SU-DHL-6 (cell line): ENCODE data around the gene ADRB1.

Experiments
- H2AFZ ChIP-seq: fragments of 200-600 bp; sonication (generic); 2 replicates; pipeline ENCODE4 v1.6.1; 2014; ENCODE audit warnings: low read depth, mild to moderate bottlenecking, moderate library complexity, mixed read lengths, antibody characterized with exemption, low read length; ENCODE audit not compliant: severe bottlenecking
- H3F3A ChIP-seq: fragments of 200-600 bp; shearing (Covaris generic); 2 replicates; pipeline ENCODE4 v1.6.0; 2016; ENCODE audit warnings: antibody characterized with exemption, mild to moderate bottlenecking; ENCODE audit not compliant: insufficient read depth
- H3K27ac ChIP-seq: fragments of 200-600 bp; sonication (generic); 2 replicates; pipeline ENCODE4 v1.5.1; 2016; ENCODE audit warnings: low read depth, mild to moderate bottlenecking, low read length, moderate library complexity, mixed read lengths
- H3K27me3 ChIP-seq: fragments of 200-600 bp; sonication (generic), shearing (Covaris generic); 2 replicates; pipeline ENCODE4 v1.6.0; 2014; ENCODE audit warnings: mild to moderate bottlenecking, low read length
- H3K36me3 ChIP-seq: fragments of 200-600 bp; sonication (generic); 2 replicates; pipeline ENCODE4 v1.6.1; 2014; ENCODE audit warnings: mild to moderate bottlenecking, low read length, mixed read lengths
- H3K4me2 ChIP-seq: fragments of 300-600, 200-600 bp; shearing (Covaris generic), sonication (generic); 2 replicates; pipeline ENCODE4 v1.6.0; 2014; ENCODE audit warnings: low read length, low read depth, mild to moderate bottlenecking; ENCODE audit not compliant: poor library complexity, severe bottlenecking
- H3K4me3 ChIP-seq: fragments of 200-600 bp; sonication (generic); 2 replicates; pipeline ENCODE4 v1.5.1; 2014; ENCODE audit warnings: antibody characterized with exemption, low read length, mild to moderate bottlenecking, mixed read lengths; ENCODE audit not compliant: insufficient read depth, poor library complexity, severe bottlenecking
- H3K79me2 ChIP-seq: fragments of 200-600 bp; sonication (generic); 2 replicates; pipeline ENCODE4 v1.6.1; 2014; ENCODE audit warnings: mild to moderate bottlenecking, low read length, moderate library complexity; ENCODE audit not compliant: insufficient read depth
- H3K9ac ChIP-seq: fragments of 200-600 bp; sonication (generic); 2 replicates; pipeline ENCODE4 v1.7.0; 2014; ENCODE audit warnings: mild to moderate bottlenecking, low read length
- H3K9me2 ChIP-seq: fragments of 200-600 bp; sonication (generic); replicated peaks from 2 replicates; pipeline ENCODE4 v1.6.1; 2014; ENCODE audit warnings: low read length; ENCODE audit not compliant: insufficient read depth
- H3K9me3 ChIP-seq: fragments of 200-600 bp; sonication (generic); 2 replicates; pipeline ENCODE4 v1.6.1; 2014; ENCODE audit warnings: low read length, mixed read lengths; ENCODE audit not compliant: insufficient read depth
- H4K20me1 ChIP-seq: fragments of 200-600 bp; sonication (generic); 2 replicates; pipeline ENCODE4 v1.6.1; 2014; ENCODE audit warnings: low read depth, mild to moderate bottlenecking, antibody characterized with exemption, low read length, moderate library complexity, mixed read lengths
- EZH2phosphoT487 ChIP-seq: fragments of 200-600 bp; sonication (generic), shearing (Covaris generic); conservative IDR thresholded peaks from 2 replicates; pipeline ENCODE4 v1.6.1; 2018; ENCODE audit warnings: mild to moderate bottlenecking, antibody characterized with exemption, low read length, moderate library complexity, mixed read lengths
- TF ChIP-seq, protein P1 (sequence below): fragments of 200-600 bp; sonication (generic); IDR thresholded peaks from one replicate; pipeline ENCODE4 v1.5.1; 2017; ENCODE audit warnings: antibody characterized with exemption, mild to moderate bottlenecking, low read length, moderate library complexity; ENCODE audit not compliant: insufficient read depth, poor library complexity, severe bottlenecking

The ADRB1 gene

DNA sequence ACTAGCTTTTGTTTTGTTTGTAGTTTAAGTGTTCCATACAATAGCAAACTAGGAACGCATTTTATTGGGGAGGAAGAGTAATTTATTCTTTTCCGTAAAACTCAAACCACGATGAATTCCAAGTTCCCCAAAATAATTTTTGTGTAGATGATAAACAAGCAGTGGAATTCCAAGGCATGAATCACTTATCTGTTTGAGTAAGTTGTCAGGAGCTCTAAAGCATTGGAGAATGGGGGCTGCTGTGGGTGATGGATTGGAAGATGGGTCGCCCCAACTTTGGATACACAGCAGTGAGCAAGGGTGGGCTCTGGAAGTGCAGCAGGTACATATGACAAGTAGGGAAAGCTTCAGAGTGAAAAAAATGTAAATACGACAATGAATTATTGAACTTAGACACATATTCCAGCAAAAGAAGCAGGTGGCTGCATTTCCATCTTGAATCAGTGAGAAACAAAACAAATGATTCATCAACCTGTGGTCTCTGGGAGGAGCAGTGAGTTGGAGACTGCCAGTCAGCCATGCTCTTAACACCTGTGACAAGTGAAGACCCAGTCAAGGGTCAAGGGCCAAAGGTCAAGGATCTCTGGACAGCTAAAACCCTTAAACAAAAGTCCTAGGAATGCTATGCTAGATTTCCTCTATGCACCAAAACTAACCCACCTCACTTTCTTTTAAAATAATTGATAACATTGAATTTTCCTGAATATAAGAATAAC lies 34.2 kb upstream of the ADRB1 start:
- no peaks in the 10 kb centered on the region for H3K79me2 ChIP-seq
- no peak overlapping the region for H3K27ac ChIP-seq
- H3F3A ChIP-seq = no peaks in the 10 kb centered on the region
- H3K9ac ChIP-seq = no peak overlapping the region
- no peak for TF ChIP-seq EZH2phosphoT487
- TF ChIP-seq, protein P1, sequence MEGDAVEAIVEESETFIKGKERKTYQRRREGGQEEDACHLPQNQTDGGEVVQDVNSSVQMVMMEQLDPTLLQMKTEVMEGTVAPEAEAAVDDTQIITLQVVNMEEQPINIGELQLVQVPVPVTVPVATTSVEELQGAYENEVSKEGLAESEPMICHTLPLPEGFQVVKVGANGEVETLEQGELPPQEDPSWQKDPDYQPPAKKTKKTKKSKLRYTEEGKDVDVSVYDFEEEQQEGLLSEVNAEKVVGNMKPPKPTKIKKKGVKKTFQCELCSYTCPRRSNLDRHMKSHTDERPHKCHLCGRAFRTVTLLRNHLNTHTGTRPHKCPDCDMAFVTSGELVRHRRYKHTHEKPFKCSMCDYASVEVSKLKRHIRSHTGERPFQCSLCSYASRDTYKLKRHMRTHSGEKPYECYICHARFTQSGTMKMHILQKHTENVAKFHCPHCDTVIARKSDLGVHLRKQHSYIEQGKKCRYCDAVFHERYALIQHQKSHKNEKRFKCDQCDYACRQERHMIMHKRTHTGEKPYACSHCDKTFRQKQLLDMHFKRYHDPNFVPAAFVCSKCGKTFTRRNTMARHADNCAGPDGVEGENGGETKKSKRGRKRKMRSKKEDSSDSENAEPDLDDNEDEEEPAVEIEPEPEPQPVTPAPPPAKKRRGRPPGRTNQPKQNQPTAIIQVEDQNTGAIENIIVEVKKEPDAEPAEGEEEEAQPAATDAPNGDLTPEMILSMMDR = no peak
- no peaks in the 10 kb centered on the region for H3K36me3 ChIP-seq
- H4K20me1 ChIP-seq = no peaks in the 10 kb centered on the region
- H3K9me3 ChIP-seq = no peaks in the 10 kb centered on the region
- H3K9me2 ChIP-seq = no peaks in the 10 kb centered on the region
- no peaks in the 10 kb centered on the region for H3K27me3 ChIP-seq
- no peak overlapping the region for H3K4me2 ChIP-seq
- no peak overlapping the region for H2AFZ ChIP-seq
- H3K4me3 ChIP-seq = no peak overlapping the region

DNA sequence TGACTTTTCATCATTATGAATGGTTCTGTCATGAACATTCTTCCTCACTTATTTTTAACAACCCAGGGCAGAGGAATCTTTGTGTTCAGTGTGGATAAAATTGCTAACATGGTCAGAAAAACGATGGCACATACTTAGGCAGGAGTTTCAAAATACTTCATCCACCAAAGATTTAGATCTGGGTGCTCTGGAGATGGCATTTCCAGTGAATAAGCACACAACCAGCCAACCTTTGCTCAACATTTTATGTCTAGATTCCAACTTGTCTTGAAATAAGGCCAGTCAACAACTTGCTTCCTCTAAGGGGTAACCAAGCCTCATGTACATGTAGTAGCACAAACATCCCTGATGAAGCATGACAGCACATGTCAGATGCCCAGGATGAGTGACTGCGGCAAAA lies 33.4 kb upstream of the ADRB1 start:
- Histone ChIP-seq H3K4me2 (no peak overlapping the region), H3K27ac (no peak overlapping the region), H3K36me3 (no peaks in the 10 kb centered on the region), H3K9me2 (no peaks in the 10 kb centered on the region), H3K4me3 (no peak overlapping the region), H3F3A (no peaks in the 10 kb centered on the region), H4K20me1 (no peaks in the 10 kb centered on the region), H3K9ac (no peak overlapping the region), H3K27me3 (no peaks in the 10 kb centered on the region), H3K79me2 (no peaks in the 10 kb centered on the region), H2AFZ (no peak overlapping the region), H3K9me3 (no peaks in the 10 kb centered on the region)
- TF ChIP-seq, protein P1 = no peak
- TF ChIP-seq EZH2phosphoT487 = no peak

DNA sequence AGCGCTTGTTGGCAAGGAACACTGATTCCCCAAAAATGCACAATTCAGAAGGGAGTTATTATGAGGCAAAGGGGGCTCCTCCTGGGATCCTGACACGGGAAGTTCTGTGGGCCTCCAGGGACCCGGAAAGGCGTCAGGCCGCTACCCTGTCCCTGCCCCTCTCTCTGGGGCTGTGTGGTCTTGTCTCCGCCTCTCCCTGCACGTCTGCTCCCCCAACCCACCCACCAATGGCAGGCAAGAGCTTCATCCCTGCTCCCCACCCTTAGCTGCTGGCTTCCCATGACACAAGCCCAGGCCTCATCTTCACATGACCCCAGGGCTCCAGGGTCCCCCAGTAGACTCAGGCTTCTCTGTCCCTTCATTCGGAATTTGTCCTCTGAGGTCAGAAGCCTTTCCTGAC lies 31.0 kb upstream of the ADRB1 start:
- TF ChIP-seq, protein P1 = no peak
- TF ChIP-seq EZH2phosphoT487 = no peak
- Histone ChIP-seq H3F3A (no peaks in the 10 kb centered on the region), H3K36me3 (no peaks in the 10 kb centered on the region), H3K27ac (no peak overlapping the region), H3K9ac (no peak overlapping the region), H3K4me2 (no peak overlapping the region), H3K4me3 (no peak overlapping the region), H3K79me2 (no peaks in the 10 kb centered on the region), H3K9me3 (peaks cover 3% of the 10 kb centered on the region; the same call in 1 of the 2 replicates), H2AFZ (no peak overlapping the region), H4K20me1 (no peaks in the 10 kb centered on the region), H3K27me3 (no peaks in the 10 kb centered on the region), H3K9me2 (no peaks in the 10 kb centered on the region)
